HepG2 (cell line): ENCODE measurements around the gene MFAP2. TPM values are rescaled to one million over a fixed set of nuclear protein-coding genes. Genes with fewer than 3 reads are reported as not detected.
A peak's percentile ranks its signal among the peaks of the same experiment; 100 is the strongest.

Experiments used
- CSRNP2 ChIP-seq: sonication (generic); formaldehyde crosslinking; conservative IDR thresholded peaks from 2 replicates; pipeline ENCODE4 v1.8.0; 2022; ENCODE audit warnings: low read depth, missing genetic modification reagents
- EED ChIP-seq: sonication (generic); formaldehyde crosslinking; IDR thresholded peaks from 2 replicates; pipeline ENCODE4 v1.5.0; 2020; ENCODE audit warnings: mild to moderate bottlenecking, missing genetic modification reagents
- FIP1L1 ChIP-seq: fragments of 200-400 bp; formaldehyde crosslinking; IDR thresholded peaks from 2 replicates; pipeline ENCODE4 v1.6.1; 2018; ENCODE audit warnings: low read depth, mild to moderate bottlenecking, low read length, moderate library complexity, borderline replicate concordance; ENCODE audit not compliant: insufficient read depth
- HMGXB4 ChIP-seq, 2 experiments: sonication (generic) in 1 of 2; formaldehyde crosslinking in 1 of 2; IDR thresholded peaks; 2 replicates each; pipeline versions ENCODE4 v1.4.0 to v1.6.1; 2018 to 2020; ENCODE audit warnings: missing genetic modification reagents in 2 of 2, borderline replicate concordance in 1 of 2, low read depth in 1 of 2, mild to moderate bottlenecking in 1 of 2, missing biosample characterization in 1 of 2
- KDM4B ChIP-seq: sonication (generic); formaldehyde crosslinking; IDR thresholded peaks from 2 replicates; pipeline ENCODE4 v1.4.0; 2020; ENCODE audit warnings: missing genetic modification reagents
- NR2F6 ChIP-seq, 2 experiments: IDR thresholded peaks; 2 replicates each; pipeline ENCODE4 v1.6.1; 2016; ENCODE audit warnings: antibody characterized with exemption in 1 of 2, mild to moderate bottlenecking in 1 of 2
- RAD21 ChIP-seq: fragments of 450-650 bp; formaldehyde crosslinking; IDR thresholded peaks from 2 replicates; pipeline ENCODE4 v1.5.0; 2020; ENCODE audit warnings: mild to moderate bottlenecking
- RBFOX2 ChIP-seq: fragments of 200-400 bp; formaldehyde crosslinking; IDR thresholded peaks from 2 replicates; pipeline ENCODE4 v1.6.1; 2017; ENCODE audit warnings: low read depth, mild to moderate bottlenecking, low read length
- SMAD9 ChIP-seq: sonication (generic); formaldehyde crosslinking; IDR thresholded peaks from 2 replicates; pipeline ENCODE4 v1.5.1; 2020; ENCODE audit warnings: mild to moderate bottlenecking, missing genetic modification reagents
- THAP11 ChIP-seq: IDR thresholded peaks from 2 replicates; pipeline ENCODE4 v1.6.1; 2016; ENCODE audit warnings: missing biosample characterization, missing genetic modification reagents
- ZNF121 ChIP-seq: sonication (generic); formaldehyde crosslinking; IDR thresholded peaks from 2 replicates; pipeline ENCODE4 v1.5.0; 2020; ENCODE audit warnings: mild to moderate bottlenecking, missing genetic modification reagents
- ZNF512B ChIP-seq: sonication (generic); formaldehyde crosslinking; IDR thresholded peaks from 2 replicates; pipeline ENCODE4 v1.5.1; 2020; ENCODE audit warnings: missing genetic modification reagents, mild to moderate bottlenecking, borderline replicate concordance
- ZSCAN9 ChIP-seq: IDR thresholded peaks from 2 replicates; pipeline ENCODE4 v1.6.1; 2016; ENCODE audit warnings: borderline replicate concordance
- polyA plus RNA-seq, 8 experiments: library from polyadenylated mRNA; depleted of rRNA in 3 of 8; stranded (reverse) in 7 of 8; unstranded in 1 of 8; fragments of >200 nt; fragmentation: Illumina TruSeq in 4 of 8; extraction: Trizol in 4 of 8; gene quantifications; 2 replicates each; pipeline versions ENCODE4 v1.2.1 to v1.2.3, GENCODE V29; 2011 to 2016; ENCODE audit warnings: low read depth in 4 of 8, missing spikeins in 1 of 8, mixed read lengths in 1 of 8; ENCODE audit not compliant: insufficient read depth in 1 of 8
- total RNA-seq, 5 experiments: library from RNA; depleted of rRNA; stranded (reverse); fragments of >200 nt; fragmentation: Illumina TruSeq; extraction: Trizol; gene quantifications; 2 replicates each; pipeline ENCODE4 v1.2.3, GENCODE V29; 2016; ENCODE audit warnings: low read depth in 1 of 5
- TF ChIP-seq, protein P1 (sequence below): sonication (generic); formaldehyde crosslinking; IDR thresholded peaks from 2 replicates; pipeline ENCODE4 v1.4.0; 2020; ENCODE audit warnings: missing genetic modification reagents, mild to moderate bottlenecking, borderline replicate concordance
- TF ChIP-seq, protein P2 (sequence below): sonication (generic); formaldehyde crosslinking; IDR thresholded peaks from 2 replicates; pipeline ENCODE4 v1.8.0; 2022; ENCODE audit warnings: mild to moderate bottlenecking, missing genetic modification reagents, moderate library complexity

Gene MFAP2
- total and polyA plus RNA-seq, 2 of the 13 experiments (the other 11 are each of a cell fraction or from before 2014, with no cell fraction given), result 1.1 to 1.4 TPM

- TF ChIP-seq ZSCAN9 (no peak), RAD21 (CRISPR knock-in tag) (no peak; the same call in 1 of the 2 replicates), THAP11 (CRISPR knock-in tag) (peak; percentile 48; the same call in 1 of the 2 replicates), NR2F6 (IDR thresholded peaks at IDR 0.05) (no peak), NR2F6 (CRISPR knock-in tag; IDR thresholded peaks at IDR 0.05) (no peak), EED (CRISPR knock-in tag) (no peak), ZNF121 (no peak), HMGXB4 (CRISPR knock-in tag; IDR thresholded peaks at IDR 0.05; ENCODE audit: borderline replicate concordance in 1 of 2, low read depth in 1 of 2) (peak; percentile 54 to 85), FIP1L1 (no peak), RBFOX2 (peak; percentile 60), ZNF512B (CRISPR knock-in tag) (no peak), KDM4B (no peak), CSRNP2 (CRISPR knock-in tag) (no peak), SMAD9 (no peak)
- TF ChIP-seq, protein P1, sequence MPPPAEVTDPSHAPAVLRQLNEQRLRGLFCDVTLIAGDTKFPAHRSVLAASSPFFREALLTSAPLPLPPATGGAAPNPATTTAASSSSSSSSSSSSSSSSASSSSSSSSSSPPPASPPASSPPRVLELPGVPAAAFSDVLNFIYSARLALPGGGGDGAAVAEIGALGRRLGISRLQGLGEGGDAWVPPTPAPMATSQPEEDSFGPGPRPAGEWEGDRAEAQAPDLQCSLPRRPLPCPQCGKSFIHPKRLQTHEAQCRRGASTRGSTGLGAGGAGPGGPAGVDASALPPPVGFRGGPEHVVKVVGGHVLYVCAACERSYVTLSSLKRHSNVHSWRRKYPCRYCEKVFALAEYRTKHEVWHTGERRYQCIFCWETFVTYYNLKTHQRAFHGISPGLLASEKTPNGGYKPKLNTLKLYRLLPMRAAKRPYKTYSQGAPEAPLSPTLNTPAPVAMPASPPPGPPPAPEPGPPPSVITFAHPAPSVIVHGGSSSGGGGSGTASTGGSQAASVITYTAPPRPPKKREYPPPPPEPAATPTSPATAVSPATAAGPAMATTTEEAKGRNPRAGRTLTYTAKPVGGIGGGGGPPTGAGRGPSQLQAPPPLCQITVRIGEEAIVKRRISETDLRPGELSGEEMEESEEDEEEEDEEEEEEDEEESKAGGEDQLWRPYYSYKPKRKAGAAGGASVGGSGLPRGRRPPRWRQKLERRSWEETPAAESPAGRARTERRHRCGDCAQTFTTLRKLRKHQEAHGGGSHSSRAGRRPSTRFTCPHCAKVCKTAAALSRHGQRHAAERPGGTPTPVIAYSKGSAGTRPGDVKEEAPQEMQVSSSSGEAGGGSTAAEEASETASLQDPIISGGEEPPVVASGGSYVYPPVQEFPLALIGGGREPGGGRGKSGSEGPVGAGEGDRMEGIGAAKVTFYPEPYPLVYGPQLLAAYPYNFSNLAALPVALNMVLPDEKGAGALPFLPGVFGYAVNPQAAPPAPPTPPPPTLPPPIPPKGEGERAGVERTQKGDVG (CRISPR knock-in tag), result no peak
- TF ChIP-seq, protein P2, sequence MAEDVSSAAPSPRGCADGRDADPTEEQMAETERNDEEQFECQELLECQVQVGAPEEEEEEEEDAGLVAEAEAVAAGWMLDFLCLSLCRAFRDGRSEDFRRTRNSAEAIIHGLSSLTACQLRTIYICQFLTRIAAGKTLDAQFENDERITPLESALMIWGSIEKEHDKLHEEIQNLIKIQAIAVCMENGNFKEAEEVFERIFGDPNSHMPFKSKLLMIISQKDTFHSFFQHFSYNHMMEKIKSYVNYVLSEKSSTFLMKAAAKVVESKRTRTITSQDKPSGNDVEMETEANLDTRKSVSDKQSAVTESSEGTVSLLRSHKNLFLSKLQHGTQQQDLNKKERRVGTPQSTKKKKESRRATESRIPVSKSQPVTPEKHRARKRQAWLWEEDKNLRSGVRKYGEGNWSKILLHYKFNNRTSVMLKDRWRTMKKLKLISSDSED, result no peak
Measured at GRCh38 chr1:16960560-16961296, 19.7 kb downstream of the MFAP2 start (continued).
